Muscle of leg (tissue), 11 donors: ENCODE measurements around the gene DHDH. TPM values are rescaled to one million over a fixed set of nuclear protein-coding genes. Genes with fewer than 3 reads are reported as not detected.

ENCODE experiments used
- DNase-seq: peaks from one replicate; pipeline ENCODE4 v3.0.0; 2013
- H3K27ac ChIP-seq: one replicate; pipeline ENCODE4 v1.5.1; 2013; ENCODE audit warnings: mild to moderate bottlenecking, low read length, control low read depth
- H3K27me3 ChIP-seq: one replicate; pipeline ENCODE4 v1.6.1; 2013; ENCODE audit warnings: low read length; ENCODE audit not compliant: control insufficient read depth, insufficient read depth
- H3K36me3 ChIP-seq: one replicate; pipeline ENCODE4 v1.6.1; 2013; ENCODE audit warnings: low read length; ENCODE audit not compliant: control insufficient read depth, insufficient read depth
- H3K4me1 ChIP-seq: one replicate; pipeline ENCODE4 v1.6.1; 2013; ENCODE audit warnings: low read length; ENCODE audit not compliant: control insufficient read depth, insufficient read depth
- H3K4me3 ChIP-seq: one replicate; pipeline ENCODE4 v1.5.1; 2013; ENCODE audit warnings: low read length, control low read depth
- H3K9me3 ChIP-seq: replicated peaks from 2 replicates; pipeline ENCODE4 v1.6.1; 2013; ENCODE audit warnings: low read depth, low read length; ENCODE audit not compliant: control insufficient read depth
- WGBS: methylation state at CpG from one replicate; pipeline ENCODE4 v1.1.5; 2013; ENCODE audit warnings: missing lambda C conversion rate; ENCODE audit not compliant: insufficient coverage; 5-methylcytosine and 5-hydroxymethylcytosine counted together
- polyA plus RNA-seq, 8 donors: library from polyadenylated mRNA; unstranded; fragments of 120-200 nt; gene quantifications; one replicate each; pipeline versions ENCODE4 v1.2.1 to v1.2.3, GENCODE V29; 2013; ENCODE audit warnings: inconsistent platforms in 1 of 8, low replicate concordance in 1 of 8; ENCODE audit not compliant: insufficient read length in 8 of 8, insufficient read depth in 1 of 8
- total RNA-seq: library from RNA; stranded (reverse); fragments of 120-200 nt; gene quantifications from one replicate; pipeline ENCODE4 v1.2.4, GENCODE V29; 2013

The DHDH gene
- total and polyA plus RNA-seq, 9 donors, result 0.20 to 1.9 (median 0.40) TPM

DNA sequence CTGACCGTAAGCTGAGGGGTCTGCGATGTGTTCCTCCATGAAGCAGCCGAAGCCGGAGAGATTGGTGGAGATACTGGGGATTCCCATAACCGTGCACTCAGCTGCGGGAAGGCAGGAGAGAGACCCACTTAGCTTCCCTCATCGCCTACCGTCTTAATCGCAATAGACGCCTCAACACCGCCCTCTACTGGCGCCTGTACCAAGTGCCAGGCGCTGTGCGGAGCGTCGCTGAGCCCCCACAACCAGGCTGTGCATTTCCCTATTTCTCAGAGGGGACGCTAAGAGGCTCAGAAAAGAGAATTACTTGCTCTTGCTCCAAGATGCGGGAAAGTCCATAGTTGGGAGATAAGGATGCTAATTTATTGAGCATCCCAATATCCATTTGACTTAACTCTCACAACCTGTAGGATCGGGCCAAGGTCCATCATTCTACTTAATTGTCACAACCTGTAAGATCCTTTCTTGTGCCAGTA is 37.5 kb downstream of the DHDH start:
- WGBS, result 0% methylated on average over 2 of the region's 19 CpGs
- DNase-seq, result peak; percentile 86
- Histone ChIP-seq H3K27ac (no peak overlapping the region), H3K9me3 (no peaks in the 10 kb centered on the region), H3K27me3 (no peaks in the 10 kb centered on the region), H3K4me1 (peaks cover 8% of the 10 kb centered on the region), H3K4me3 (no peak overlapping the region), H3K36me3 (peaks cover 72% of the 10 kb centered on the region)

DNA sequence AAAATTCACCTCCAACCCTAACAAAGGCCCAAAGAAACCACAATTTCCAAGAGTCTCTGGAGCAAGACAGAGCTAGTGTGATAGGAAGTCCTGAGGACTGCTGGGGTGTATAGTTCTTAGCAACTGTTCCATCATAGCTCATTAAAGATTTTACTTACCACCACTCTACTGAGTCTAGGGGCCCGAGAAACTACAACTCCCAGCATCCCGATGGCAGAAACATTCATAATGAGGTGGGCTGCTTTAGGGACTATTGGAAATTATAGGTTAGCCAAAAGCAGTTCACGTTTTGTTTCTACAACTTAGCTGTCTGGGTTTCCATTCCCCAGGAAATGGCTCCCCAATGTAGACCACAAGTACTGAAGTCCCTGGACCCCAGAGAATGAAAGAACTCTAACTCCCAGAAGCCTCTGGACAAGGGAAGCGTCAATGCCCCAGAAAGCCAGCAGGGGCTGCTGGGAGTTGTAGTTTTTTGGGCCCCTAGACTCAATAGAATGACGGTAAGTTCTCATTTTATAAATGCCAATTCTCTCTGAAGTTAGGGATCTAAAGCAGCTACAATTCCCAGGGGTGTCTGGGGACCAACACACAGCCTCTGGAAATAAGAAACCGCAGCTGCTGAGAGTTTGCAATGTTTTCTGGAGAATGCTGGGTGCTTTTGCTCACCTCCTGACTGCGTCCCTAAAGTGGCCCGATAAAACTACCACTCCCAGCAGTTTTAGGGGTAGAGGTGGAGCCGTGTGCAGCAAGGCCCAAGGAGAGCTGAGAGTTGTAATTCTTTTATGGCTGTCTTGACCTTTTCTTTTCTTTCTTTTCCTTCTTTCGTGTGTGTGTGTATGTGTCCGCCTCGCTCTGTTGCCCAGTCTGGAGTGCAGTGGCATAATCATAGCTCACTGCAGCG is 42.7 kb downstream of the DHDH start:
- no peaks in the 10 kb centered on the region for H3K9me3 ChIP-seq
- H3K4me1 ChIP-seq, result peaks cover 17% of the 10 kb centered on the region
- no peaks in the 10 kb centered on the region for H3K27me3 ChIP-seq
- no peak overlapping the region for H3K27ac ChIP-seq
- WGBS, result 91% methylated on average over 4 of the region's 13 CpGs
- peak; percentile 66 for DNase-seq
- H3K4me3 ChIP-seq, result no peak overlapping the region
- H3K36me3 ChIP-seq, result peaks cover 61% of the 10 kb centered on the region

DNA sequence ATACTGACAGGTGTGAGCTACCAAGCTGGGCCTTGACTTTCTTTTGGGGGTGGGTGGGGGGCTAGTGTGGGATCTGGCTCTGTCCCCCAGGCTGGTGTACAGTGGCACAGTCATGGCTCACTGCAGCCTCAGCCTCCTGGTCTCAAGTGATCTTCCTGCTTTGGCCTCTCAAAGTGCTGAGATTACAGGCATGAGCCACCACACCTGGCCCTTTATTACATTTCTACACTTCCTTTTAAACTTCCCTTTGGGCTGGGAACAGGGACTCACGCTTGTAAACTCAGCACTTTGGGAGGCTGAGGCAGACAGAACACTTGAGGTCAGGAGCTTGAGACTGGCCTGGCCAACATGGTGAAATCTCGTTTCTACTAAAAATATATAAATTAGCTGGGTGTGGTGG is 43.6 kb downstream of the DHDH start:
- Histone ChIP-seq H3K27me3 (no peaks in the 10 kb centered on the region), H3K9me3 (no peaks in the 10 kb centered on the region), H3K4me3 (no peak overlapping the region), H3K27ac (no peak overlapping the region), H3K36me3 (peaks cover 62% of the 10 kb centered on the region), H3K4me1 (peaks cover 17% of the 10 kb centered on the region)
- WGBS, result 80% methylated on average over 1 of the region's 2 CpGs
- no peak for DNase-seq

DNA sequence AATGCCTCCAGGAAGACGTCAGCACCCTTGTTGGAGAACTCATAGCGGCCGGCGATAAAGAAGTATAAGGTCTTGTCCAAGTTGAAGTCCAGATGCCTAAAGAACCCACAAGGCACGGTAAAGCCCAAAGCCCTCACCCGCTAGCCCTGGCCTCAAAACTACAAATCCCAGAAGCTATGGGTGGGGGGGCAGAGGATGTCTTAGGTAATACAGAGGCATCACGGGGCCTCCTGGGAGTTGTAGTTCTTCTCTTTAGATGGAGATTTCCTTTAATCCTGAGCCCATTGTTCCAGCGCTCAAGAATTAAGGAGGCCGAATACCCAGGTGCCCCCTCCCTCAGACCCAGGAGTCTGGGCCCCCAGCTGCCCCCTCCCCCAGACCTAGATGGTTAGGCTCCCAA is 48.8 kb downstream of the DHDH start:
- H3K36me3 ChIP-seq, result peaks cover 72% of the 10 kb centered on the region
- H3K27me3 ChIP-seq, result no peaks in the 10 kb centered on the region
- WGBS, result 80% methylated on average over 1 of the region's 9 CpGs
- H3K4me3 ChIP-seq, result no peak overlapping the region
- peaks cover 17% of the 10 kb centered on the region for H3K4me1 ChIP-seq
- H3K27ac ChIP-seq, result no peak overlapping the region
- H3K9me3 ChIP-seq, result no peaks in the 10 kb centered on the region
- DNase-seq, result no peak

DNA sequence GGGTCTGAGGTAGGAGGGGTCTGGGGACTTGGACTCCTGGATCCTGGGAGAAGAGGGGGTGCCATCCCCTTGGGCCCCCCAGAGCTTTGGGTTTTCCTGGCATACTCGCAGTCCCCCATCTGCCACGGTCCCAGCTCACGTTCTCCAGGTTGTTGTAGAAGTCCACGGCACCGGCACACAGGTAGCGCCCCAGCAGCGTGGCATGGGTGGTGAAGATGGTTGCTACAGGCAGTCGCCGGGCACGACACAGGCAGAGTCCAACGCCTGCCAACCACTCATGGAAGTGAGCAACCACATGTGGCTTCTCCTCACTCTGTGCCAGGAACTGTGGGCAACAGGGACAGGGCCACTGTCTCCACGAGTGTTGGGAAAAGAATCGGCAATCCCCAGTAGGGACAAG is 52.2 kb downstream of the DHDH start:
- Histone ChIP-seq H3K4me1 (peaks cover 21% of the 10 kb centered on the region), H3K36me3 (peaks cover 81% of the 10 kb centered on the region), H3K4me3 (no peak overlapping the region), H3K27ac (no peak overlapping the region), H3K9me3 (no peaks in the 10 kb centered on the region), H3K27me3 (no peaks in the 10 kb centered on the region)
- 96% methylated on average over 13 of the region's 13 CpGs for WGBS
- no peak for DNase-seq

DNA sequence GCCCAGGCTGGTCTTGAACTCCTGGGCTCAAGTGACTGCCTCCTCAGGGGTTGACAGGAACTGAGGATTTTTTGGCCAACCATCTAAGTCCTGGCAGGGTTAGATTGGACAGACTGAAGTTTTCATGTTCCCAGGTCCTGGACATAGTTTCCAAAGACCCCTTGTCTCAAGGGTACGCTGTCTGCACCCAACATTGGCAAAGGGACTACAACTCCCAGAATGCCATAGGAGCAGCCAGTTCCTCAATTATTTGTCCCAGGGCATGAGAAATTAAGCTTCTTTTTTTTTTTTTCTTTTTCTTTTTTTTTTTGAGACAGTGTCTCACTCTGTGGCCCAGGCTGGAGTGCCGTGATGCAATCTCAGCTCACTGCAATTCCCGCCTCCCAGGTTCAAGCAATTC is 52.7 kb downstream of the DHDH start:
- Histone ChIP-seq H3K27me3 (no peaks in the 10 kb centered on the region), H3K27ac (no peak overlapping the region), H3K4me3 (no peak overlapping the region), H3K36me3 (peaks cover 84% of the 10 kb centered on the region), H3K9me3 (no peaks in the 10 kb centered on the region), H3K4me1 (peaks cover 26% of the 10 kb centered on the region)
- WGBS, result 92% methylated on average over 1 of the region's 3 CpGs
- no peak for DNase-seq

DNA sequence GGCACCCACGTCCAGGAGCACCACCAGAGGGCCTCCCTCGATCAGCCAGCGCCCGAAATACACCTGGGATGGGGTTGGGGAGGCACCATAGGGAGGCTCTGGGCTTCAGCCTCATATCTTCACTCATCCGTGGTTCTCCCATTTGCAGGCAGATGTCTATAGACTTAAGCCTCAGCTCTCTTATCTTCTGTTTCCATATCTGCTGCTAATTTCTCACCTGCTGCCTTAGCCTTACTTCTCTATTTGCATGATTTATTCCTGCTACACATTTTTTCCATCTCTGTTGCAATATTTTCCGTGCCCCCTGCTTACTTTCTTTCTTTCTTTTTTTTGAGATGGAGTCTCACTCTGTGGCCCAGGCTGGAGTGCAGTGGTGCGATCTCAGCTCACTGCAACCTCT is 53.8 kb downstream of the DHDH start:
- no peaks in the 10 kb centered on the region for H3K9me3 ChIP-seq
- H3K27me3 ChIP-seq, result no peaks in the 10 kb centered on the region
- no peak overlapping the region for H3K4me3 ChIP-seq
- WGBS, result 81% methylated on average over 5 of the region's 7 CpGs
- H3K4me1 ChIP-seq, result peaks cover 37% of the 10 kb centered on the region
- no peak for DNase-seq
- H3K36me3 ChIP-seq, result peaks cover 74% of the 10 kb centered on the region
- no peak overlapping the region for H3K27ac ChIP-seq

DNA sequence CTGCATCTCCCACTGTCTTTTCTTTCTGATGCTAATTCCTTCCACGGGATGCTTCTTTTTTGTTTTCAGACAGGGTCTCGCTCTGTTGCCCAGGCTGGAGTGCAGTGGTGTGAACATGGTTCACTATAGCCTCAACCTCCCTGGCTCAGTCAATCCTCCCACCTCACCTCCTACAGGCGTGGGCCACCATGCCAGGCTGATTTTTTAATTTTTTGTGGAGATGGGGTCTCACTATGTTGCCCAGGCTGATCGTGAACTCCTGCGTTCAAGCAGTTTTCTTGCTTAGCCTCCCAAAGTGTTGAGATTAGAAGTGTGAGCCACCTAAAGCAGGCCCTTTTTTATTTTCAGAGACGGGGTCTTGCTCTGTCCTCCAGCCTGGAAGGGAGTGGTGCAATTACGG is 54.8 kb downstream of the DHDH start:
- H3K27ac ChIP-seq, result no peak overlapping the region
- no peaks in the 10 kb centered on the region for H3K9me3 ChIP-seq
- DNase-seq, result no peak
- peaks cover 65% of the 10 kb centered on the region for H3K36me3 ChIP-seq
- H3K4me3 ChIP-seq, result no peak overlapping the region
- 96% methylated on average over 4 of the region's 7 CpGs for WGBS
- H3K27me3 ChIP-seq, result no peaks in the 10 kb centered on the region
- H3K4me1 ChIP-seq, result peaks cover 42% of the 10 kb centered on the region

DNA sequence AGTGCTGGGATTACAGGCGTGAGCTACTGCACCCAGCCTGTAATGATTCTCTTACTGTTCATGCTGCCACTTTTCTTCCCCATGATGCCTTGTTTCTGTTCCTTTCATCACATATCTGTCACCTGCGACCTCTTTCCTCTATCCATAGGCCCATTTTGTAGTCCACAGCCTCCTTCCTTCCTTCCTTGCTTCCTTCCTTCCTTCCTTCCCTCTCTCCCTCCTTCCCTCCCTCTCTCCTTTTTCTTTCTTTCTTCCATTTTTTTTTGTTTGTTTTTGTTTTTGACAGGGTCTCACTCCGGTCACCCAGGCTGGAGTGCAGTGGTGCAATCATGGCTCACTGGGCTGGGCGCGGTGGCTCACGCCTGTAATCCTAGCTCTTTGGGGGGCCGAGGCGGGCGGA is 55.4 kb downstream of the DHDH start:
- Histone ChIP-seq H3K27me3 (no peaks in the 10 kb centered on the region), H3K4me1 (peaks cover 42% of the 10 kb centered on the region), H3K27ac (peak overlapping the region; percentile 98), H3K9me3 (no peaks in the 10 kb centered on the region), H3K4me3 (no peak overlapping the region), H3K36me3 (peaks cover 59% of the 10 kb centered on the region)
- WGBS, result 88% methylated on average over 8 of the region's 9 CpGs
- DNase-seq, result no peak

DNA sequence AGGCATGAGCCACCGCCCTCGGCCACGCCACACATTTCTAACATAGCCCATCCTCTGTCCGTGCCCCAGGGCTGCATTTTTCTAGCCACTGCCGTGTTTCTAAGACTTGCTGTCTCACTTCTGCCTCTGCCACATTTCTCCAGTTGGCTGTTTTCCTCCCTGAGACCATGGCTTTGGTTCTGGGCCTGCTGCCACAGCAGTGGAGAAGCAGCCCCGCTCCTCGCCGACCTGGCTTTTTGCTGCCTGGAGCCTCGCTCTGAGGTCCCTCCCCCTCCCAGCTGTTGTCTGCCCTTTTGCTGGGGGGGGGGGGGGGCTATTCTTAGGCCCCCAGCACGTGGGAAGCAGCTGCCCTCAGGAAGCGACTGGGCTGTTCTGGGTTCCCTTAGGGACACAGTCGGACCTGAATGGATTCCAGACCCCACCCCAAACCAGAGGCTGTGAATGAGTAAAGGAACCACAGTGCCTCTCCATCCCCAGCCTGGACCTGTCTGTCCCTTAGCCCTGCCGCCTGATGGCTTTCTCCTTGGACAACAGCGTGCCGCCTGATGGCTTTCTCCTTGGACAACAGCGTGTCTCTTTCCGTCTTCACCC is 56.3 kb downstream of the DHDH start:
- Histone ChIP-seq H3K27me3 (no peaks in the 10 kb centered on the region), H3K4me1 (peaks cover 50% of the 10 kb centered on the region), H3K27ac (peak overlapping the region; percentile 98), H3K9me3 (no peaks in the 10 kb centered on the region), H3K4me3 (peak overlapping the region; percentile 8), H3K36me3 (peaks cover 56% of the 10 kb centered on the region)
- DNase-seq, result peak; percentile 82
- 77% methylated on average over 11 of the region's 17 CpGs for WGBS
